H1 (cell line): Measurements from ENCODE around the gene COL1A1. TPM values are rescaled to one million over a fixed set of nuclear protein-coding genes. Genes with fewer than 3 reads are reported as not detected.

Source experiments
- CTCF ChIA-PET: fragments of 300-600 bp; sonication (Branson Sonifier 250); formaldehyde crosslinking; loops from one replicate; lab custom pipeline; 2021; ENCODE audit not compliant: partially characterized antibody; lab: Charles Lee
- POLR2A ChIA-PET: fragments of 300-600 bp; sonication (Branson Sonifier 250); formaldehyde crosslinking; loops from one replicate; lab custom pipeline; 2021; ENCODE audit warnings: inconsistent platforms; ENCODE audit not compliant: partially characterized antibody; lab: Charles Lee
- DNase-seq, 2 experiments: peaks; one replicate each; pipeline versions ENCODE4 v3.0.0 to v3.0.0-alpha.2; 2010 to 2022; ENCODE audit warnings: low spot score in 2 of 2, low read depth in 1 of 2, mixed read lengths in 1 of 2
- FAIRE-seq: peaks from 2 replicates; lab custom pipeline; 2011; peaks lifted over from hg19 to GRCh38; lab: Jason Lieb, UNC
- H2AFZ ChIP-seq: 2 replicates; pipeline ENCODE4 v1.8.1; 2012; ENCODE audit warnings: low read length, inconsistent platforms
- H2AK5ac ChIP-seq: 2 replicates; pipeline ENCODE4 v1.6.1; 2013; ENCODE audit warnings: low read depth, low read length
- H2BK120ac ChIP-seq: replicated peaks from 2 replicates; pipeline ENCODE3; 2013; ENCODE audit warnings: low read depth, low read length, inconsistent platforms
- H2BK12ac ChIP-seq: 2 replicates; pipeline ENCODE4 v1.6.1; 2013; ENCODE audit warnings: low read depth, low read length
- H2BK15ac ChIP-seq: 2 replicates; pipeline ENCODE4 v1.6.1; 2013; ENCODE audit warnings: low read length
- H2BK20ac ChIP-seq: 2 replicates; pipeline ENCODE4 v1.6.1; 2013; ENCODE audit warnings: low read length
- H2BK5ac ChIP-seq: 2 replicates; pipeline ENCODE4 v1.6.1; 2013; ENCODE audit warnings: low read depth, low read length
- H3K14ac ChIP-seq: 2 replicates; pipeline ENCODE4 v1.6.1; 2013; ENCODE audit warnings: inconsistent platforms; ENCODE audit not compliant: insufficient read length
- H3K18ac ChIP-seq: 2 replicates; pipeline ENCODE4 v1.6.1; 2013; ENCODE audit warnings: low read length; ENCODE audit errors: extremely low read depth
- H3K23ac ChIP-seq: 2 replicates; pipeline ENCODE4 v1.6.1; 2013; ENCODE audit warnings: inconsistent platforms; ENCODE audit not compliant: insufficient read length
- H3K23me2 ChIP-seq: 2 replicates; pipeline ENCODE4 v1.6.1; 2013; ENCODE audit warnings: low read depth, low read length
- H3K27ac ChIP-seq: 2 replicates; pipeline ENCODE4 v1.6.1; 2011; ENCODE audit warnings: low read depth, low read length, inconsistent platforms
- H3K27me3 ChIP-seq, 4 experiments: replicated peaks in 1 of 4; 1 replicate in 1 of 4; 2 replicates in 3 of 4; pipeline versions ENCODE4 v1.6.1 to v1.8.1; 2011 to 2013; ENCODE audit warnings: low read length in 3 of 4, mild to moderate bottlenecking in 3 of 4, inconsistent platforms in 2 of 4, mixed read lengths in 2 of 4, moderate library complexity in 1 of 4; ENCODE audit not compliant: control insufficient read depth in 3 of 4, insufficient read depth in 3 of 4; ENCODE audit errors: extremely low read depth in 1 of 4
- H3K36me3 ChIP-seq, 4 experiments: 2 replicates each; pipeline versions ENCODE4 v1.6.1 to v1.8.1; 2011 to 2013; ENCODE audit warnings: mild to moderate bottlenecking in 4 of 4, low read length in 3 of 4, moderate library complexity in 2 of 4, control low read depth in 1 of 4, inconsistent platforms in 1 of 4; ENCODE audit not compliant: insufficient read depth in 4 of 4, control insufficient read depth in 2 of 4
- H3K4ac ChIP-seq: replicated peaks from 2 replicates; pipeline ENCODE3; 2013; ENCODE audit warnings: low read length, low read depth, mixed read lengths, inconsistent platforms; ENCODE audit not compliant: insufficient read length
- H3K4me1 ChIP-seq, 4 experiments: replicated peaks in 1 of 4; 1 replicate in 1 of 4; 2 replicates in 3 of 4; pipeline versions ENCODE4 v1.6.1 to v1.8.1; 2011 to 2013; ENCODE audit warnings: low read length in 3 of 4, inconsistent platforms in 2 of 4, mixed read lengths in 1 of 4; ENCODE audit not compliant: insufficient read depth in 4 of 4, control insufficient read depth in 3 of 4
- H3K4me2 ChIP-seq, 2 experiments: 2 replicates each; pipeline versions ENCODE4 v1.6.1 to v1.8.1; 2011 to 2013; ENCODE audit warnings: low read depth in 2 of 2, low read length in 2 of 2, control low read depth in 1 of 2, inconsistent platforms in 1 of 2, mild to moderate bottlenecking in 1 of 2; ENCODE audit not compliant: insufficient read depth in 1 of 2
- H3K4me3 ChIP-seq, 4 experiments: fragments of 200-600, 300-600 bp in 1 of 4; sonication (generic), shearing (Covaris generic), sonication (Bioruptor Twin) in 1 of 4; 2 replicates each; pipeline versions ENCODE4 v1.5.1 to v1.8.1; 2011 to 2016; ENCODE audit warnings: low read length in 4 of 4, low read depth in 3 of 4, control low read depth in 2 of 4, inconsistent platforms in 2 of 4, mild to moderate bottlenecking in 2 of 4, mixed read lengths in 1 of 4, moderate library complexity in 1 of 4; ENCODE audit not compliant: insufficient read depth in 2 of 4; ENCODE audit errors: extremely low read depth in 1 of 4
- H3K56ac ChIP-seq: replicated peaks from 2 replicates; pipeline ENCODE3; 2013; ENCODE audit warnings: low read depth, mild to moderate bottlenecking, mixed read lengths, low read length, inconsistent platforms; ENCODE audit not compliant: insufficient read length
- H3K79me1 ChIP-seq: 2 replicates; pipeline ENCODE4 v1.6.1; 2013; ENCODE audit warnings: low read depth, low read length, control low read depth
- H3K79me2 ChIP-seq, 2 experiments: 2 replicates each; pipeline versions ENCODE4 v1.6.1 to v1.8.1; 2012 to 2013; ENCODE audit warnings: low read length in 2 of 2, mild to moderate bottlenecking in 2 of 2, inconsistent platforms in 1 of 2; ENCODE audit not compliant: insufficient read depth in 2 of 2, control insufficient read depth in 1 of 2
- H3K9ac ChIP-seq, 4 experiments: replicated peaks in 1 of 4; 1 replicate in 1 of 4; 2 replicates in 3 of 4; pipeline versions ENCODE4 v1.6.1 to v1.8.1; 2011 to 2013; ENCODE audit warnings: low read depth in 3 of 4, low read length in 3 of 4, control low read depth in 2 of 4, mild to moderate bottlenecking in 2 of 4, moderate library complexity in 2 of 4, inconsistent platforms in 1 of 4; ENCODE audit errors: extremely low read depth in 1 of 4
- H3K9me3 ChIP-seq, 2 experiments: 2 replicates each; pipeline versions ENCODE4 v1.6.1 to v1.8.1; 2012 to 2013; ENCODE audit warnings: mild to moderate bottlenecking in 2 of 2, moderate library complexity in 2 of 2, control low read depth in 1 of 2, inconsistent platforms in 1 of 2, low read depth in 1 of 2, low read length in 1 of 2, mixed read lengths in 1 of 2; ENCODE audit not compliant: insufficient read depth in 2 of 2
- H4K20me1 ChIP-seq, 2 experiments: replicated peaks in 1 of 2; 2 replicates each; pipeline versions ENCODE3 to v1.8.1; 2011 to 2013; ENCODE audit warnings: inconsistent platforms in 2 of 2, low read length in 2 of 2, mild to moderate bottlenecking in 1 of 2; ENCODE audit not compliant: insufficient read depth in 2 of 2, control insufficient read depth in 1 of 2
- H4K5ac ChIP-seq: 2 replicates; pipeline ENCODE4 v1.6.1; 2013; ENCODE audit warnings: low read length, low read depth, mixed read lengths, inconsistent platforms; ENCODE audit not compliant: insufficient read length
- H4K8ac ChIP-seq: 2 replicates; pipeline ENCODE4 v1.8.0; 2013; ENCODE audit warnings: mild to moderate bottlenecking, moderate library complexity, low read length, inconsistent platforms; ENCODE audit not compliant: insufficient read depth; ENCODE audit errors: extremely low read depth
- H4K91ac ChIP-seq: replicated peaks from 2 replicates; pipeline ENCODE3; 2013; ENCODE audit warnings: low read length, mixed read lengths, inconsistent platforms; ENCODE audit not compliant: insufficient read length
- POU5F1 ChIP-seq: IDR thresholded peaks from 2 replicates; pipeline ENCODE4 v1.6.1; 2011; ENCODE audit warnings: low read depth, mild to moderate bottlenecking, low read length, moderate library complexity
- YY1 ChIP-seq: IDR thresholded peaks from 2 replicates; pipeline ENCODE4 v1.6.1; 2011; ENCODE audit warnings: low read depth, mild to moderate bottlenecking, low read length
- WGBS, 2 experiments: shearing (Covaris generic) in 1 of 2; methylation state at CpG; one replicate each; pipeline versions ENCODE4 v1.1.6 to v1.1.7; 2013 to 2015; ENCODE audit warnings: low lambda C conversion rate in 2 of 2, mixed read lengths in 2 of 2, inconsistent platforms in 1 of 2, low coverage in 1 of 2, missing lambda C conversion rate in 1 of 2; ENCODE audit not compliant: insufficient replicate concordance in 2 of 2, insufficient coverage in 1 of 2, insufficient read length in 1 of 2; ENCODE audit errors: extremely low coverage in 1 of 2, missing lambda C conversion rate in 1 of 2; 5-methylcytosine and 5-hydroxymethylcytosine counted together
- polyA plus RNA-seq, 7 experiments: library from polyadenylated mRNA; depleted of rRNA in 3 of 7; stranded (reverse) in 5 of 7; unstranded in 2 of 7; fragments of >200 nt in 5 of 7; fragments of 200-250 nt in 2 of 7; gene quantifications; 1 replicate in 5 of 7; 2 replicates in 1 of 7; 4 replicates in 1 of 7; pipeline versions ENCODE4 v1.2.1 to v1.2.3, GENCODE V29; 2011 to 2013; ENCODE audit warnings: missing spikeins in 2 of 7, mixed read lengths in 2 of 7
- total RNA-seq: library from RNA; stranded (reverse); fragmentation: NEBNext Ultra II Directional; extraction: Animal tissue kit (Norgen Biotek cat#: 25700); gene quantifications from 2 replicates; pipeline ENCODE4 v1.2.1, GENCODE V29; 2021

Gene COL1A1
- total and polyA plus RNA-seq, 2 of the 8 experiments (the other 6 are each of a cell fraction or from before 2014, with no cell fraction given), result 14.1 to 80.4 TPM

DNA sequence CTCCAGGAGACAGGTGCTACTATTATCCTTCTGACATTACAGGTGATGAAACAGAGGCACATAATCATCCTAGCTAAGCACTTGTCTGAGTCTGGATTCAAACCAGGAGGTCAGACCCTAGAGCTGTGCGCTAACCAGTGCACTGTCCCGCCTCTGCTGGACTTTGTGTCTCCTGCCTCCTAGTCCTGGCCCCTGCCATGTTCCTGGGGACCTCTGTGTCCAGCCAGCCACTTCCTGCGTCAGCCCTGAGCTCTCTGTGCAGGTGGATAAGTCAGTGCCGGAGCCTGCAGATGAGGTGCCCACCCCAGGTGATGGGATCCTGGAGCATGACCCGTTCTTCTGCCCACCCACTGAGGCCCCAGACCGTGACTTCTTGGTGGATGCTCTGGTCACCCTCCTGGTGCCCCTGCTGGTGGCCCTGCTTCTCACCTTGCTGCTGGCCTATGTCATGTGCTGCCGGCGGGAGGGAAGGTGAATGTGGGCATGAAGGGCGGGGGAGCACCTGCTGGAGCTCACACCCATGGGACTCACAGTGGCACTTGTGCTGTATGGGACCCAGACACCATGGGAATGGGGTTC is 31.5 kb downstream of the COL1A1 start:
- H3K4me2 ChIP-seq, result no peak overlapping the region
- H3K79me1 ChIP-seq, result no peaks in the 10 kb centered on the region
- H3K23ac ChIP-seq, result no peak overlapping the region
- H3K4me3 ChIP-seq, result no peak overlapping the region
- H4K5ac ChIP-seq, result no peak overlapping the region
- WGBS, 2 experiments, result 90% methylated on average over 9 of the region's 9 CpGs; no CpG with 5 or more reads in 1 of the 2 experiments
- no peak overlapping the region for H3K9ac ChIP-seq
- H2BK15ac ChIP-seq, result no peak overlapping the region; the same call in 1 of the 2 replicates
- H2BK120ac ChIP-seq, result no peak overlapping the region
- peaks cover 0 to 14% (median 8%) of the 10 kb centered on the region in 4 experiments; a peak in 5 of 7 replicates for H3K4me1 ChIP-seq
- no peak overlapping the region for H3K56ac ChIP-seq
- no peaks in the 10 kb centered on the region for H3K36me3 ChIP-seq
- H2AK5ac ChIP-seq, result no peak overlapping the region
- H4K20me1 ChIP-seq, result no peaks in the 10 kb centered on the region
- H3K23me2 ChIP-seq, result peaks cover 4% of the 10 kb centered on the region; the same call in 1 of the 2 replicates
- ChIA-PET POLR2A (interaction anchor here (0.7 to 1.7 kb wide), 5 partner anchors 8 to 227 kb away, joined by 3 to 6 read pairs (median 5); partner anchors contain the start of gene LRRC59), CTCF (interaction anchor here (0.6 to 17.0 kb wide), 71 partner anchors 8 to 558 kb away, joined by 3 to 299 read pairs (median 5); partner anchors contain the start of genes COL1A1, PDK2 and TMEM92)
- H4K91ac ChIP-seq, result no peak overlapping the region
- no peak overlapping the region for H2BK20ac ChIP-seq
- no peak for DNase-seq
- H3K4ac ChIP-seq, result peak overlapping the region; percentile 7
- H2AFZ ChIP-seq, result no peak overlapping the region
- no peak for FAIRE-seq
- no peak overlapping the region for H2BK5ac ChIP-seq
- H3K9me3 ChIP-seq, result no peaks in the 10 kb centered on the region
- no peak overlapping the region for H3K14ac ChIP-seq
- H2BK12ac ChIP-seq, result no peak overlapping the region
- no peak overlapping the region for H3K18ac ChIP-seq
- H3K79me2 ChIP-seq, result no peaks in the 10 kb centered on the region
- no peak overlapping the region for H3K27ac ChIP-seq
- no peak overlapping the region for H4K8ac ChIP-seq
- H3K27me3 ChIP-seq, result no peaks in the 10 kb centered on the region
- TF ChIP-seq YY1, result no peak
- no peak for TF ChIP-seq POU5F1
